Gastrocnemius medialis (tissue), 4 donors: ENCODE measurements around the gene AUTS2. TPM values are rescaled to one million over a fixed set of nuclear protein-coding genes. Genes with fewer than 3 reads are reported as not detected.

ENCODE experiments used
- ATAC-seq, 2 donors: fragments of 150-250 bp; one replicate each; pipeline ENCODE4 v1.9.1; 2016
- DNase-seq, 2 donors: peaks; one replicate each; pipeline ENCODE4 v3.0.0-alpha.2; 2019
- H3K27ac ChIP-seq, 4 donors: fragments of 200-600 bp; sonication (generic); 1 replicate in 1 of 4; 2 replicates in 3 of 4; pipeline ENCODE4 v1.5.1; 2016 to 2018; ENCODE audit warnings: mild to moderate bottlenecking in 2 of 4, moderate library complexity in 1 of 4
- H3K27me3 ChIP-seq, 3 donors: fragments of 200-600 bp; sonication (generic) in 2 of 3; 1 replicate in 1 of 3; 2 replicates in 2 of 3; pipeline versions ENCODE4 v1.5.1 to v1.6.0; 2016 to 2019; ENCODE audit warnings: mild to moderate bottlenecking in 1 of 3, moderate library complexity in 1 of 3
- H3K36me3 ChIP-seq, 2 donors: fragments of 200-600 bp; sonication (generic) in 1 of 2; one replicate each; pipeline ENCODE4 v1.5.1; 2017 to 2018
- H3K4me1 ChIP-seq, 2 donors: fragments of 200-600 bp; sonication (generic) in 1 of 2; one replicate each; pipeline ENCODE4 v1.5.1; 2016 to 2017; ENCODE audit warnings: mild to moderate bottlenecking in 2 of 2
- H3K4me3 ChIP-seq, 4 donors: fragments of 200-600 bp; sonication (generic) in 3 of 4; 1 replicate in 1 of 4; 2 replicates in 3 of 4; pipeline ENCODE4 v1.5.1; 2016 to 2019; ENCODE audit warnings: mild to moderate bottlenecking in 2 of 4
- H3K9me3 ChIP-seq, 3 donors: fragments of 200-600 bp; sonication (generic) in 2 of 3; 1 replicate in 1 of 3; 2 replicates in 2 of 3; pipeline ENCODE4 v1.5.1; 2016 to 2019
- POLR2A ChIP-seq, 2 donors: fragments of 450-650 bp; IDR thresholded peaks; one replicate each; pipeline ENCODE4 v1.6.1; 2017; ENCODE audit warnings: antibody characterized with exemption in 2 of 2, mild to moderate bottlenecking in 2 of 2, moderate library complexity in 2 of 2
- in situ Hi-C, 4 donors: fragments of 200-750 bp; cut with MboI; loops; one replicate each; pipeline versions ENCODE4 v1.15.0 to v1.8.0; 2017; ENCODE audit warnings: low sequenced_read_pairs in 4 of 4
- intact Hi-C: fragments of 100-400 bp; cut with DNase I; formaldehyde crosslinking; loops from one replicate; pipeline ENCODE4 v1.15.1; 2023; ENCODE audit warnings: low total_unique reads
- total RNA-seq, 4 donors: library from RNA; depleted of rRNA; stranded (reverse); fragments of >200 nt; gene quantifications; one replicate each; pipeline versions ENCODE4 v1.1.0 to v1.2.3, GENCODE V29; 2016
- TF ChIP-seq, protein P1 (sequence below), 5 experiments: fragments of 450-650 bp in 3 of 5; fragments of 200-600 bp in 2 of 5; sonication (generic) in 2 of 5; IDR thresholded peaks in 4 of 5; conservative IDR thresholded peaks in 1 of 5; 1 replicate in 4 of 5; 2 replicates in 1 of 5; pipeline ENCODE4 v1.5.1; 2016 to 2019; ENCODE audit warnings: antibody characterized with exemption in 5 of 5, mild to moderate bottlenecking in 3 of 5, moderate library complexity in 3 of 5

AUTS2 gene
- total RNA-seq, 4 donors from 2014 or later, result 2.5 to 16.2 (median 8.5) TPM

GRCh38 chr7:69839782-69840181 is 241.5 kb downstream of the AUTS2 start:
- intact Hi-C loops, result no loop called here
- H3K4me3 ChIP-seq, result no peak overlapping the region
- DNase-seq, result no peak
- in situ Hi-C loops, result no loop called here
- no peaks in the 10 kb centered on the region for H3K9me3 ChIP-seq
- H3K36me3 ChIP-seq, result no peaks in the 10 kb centered on the region
- TF ChIP-seq POLR2A (IDR thresholded peaks at IDR 0.05), result no peak
- TF ChIP-seq, protein P1, sequence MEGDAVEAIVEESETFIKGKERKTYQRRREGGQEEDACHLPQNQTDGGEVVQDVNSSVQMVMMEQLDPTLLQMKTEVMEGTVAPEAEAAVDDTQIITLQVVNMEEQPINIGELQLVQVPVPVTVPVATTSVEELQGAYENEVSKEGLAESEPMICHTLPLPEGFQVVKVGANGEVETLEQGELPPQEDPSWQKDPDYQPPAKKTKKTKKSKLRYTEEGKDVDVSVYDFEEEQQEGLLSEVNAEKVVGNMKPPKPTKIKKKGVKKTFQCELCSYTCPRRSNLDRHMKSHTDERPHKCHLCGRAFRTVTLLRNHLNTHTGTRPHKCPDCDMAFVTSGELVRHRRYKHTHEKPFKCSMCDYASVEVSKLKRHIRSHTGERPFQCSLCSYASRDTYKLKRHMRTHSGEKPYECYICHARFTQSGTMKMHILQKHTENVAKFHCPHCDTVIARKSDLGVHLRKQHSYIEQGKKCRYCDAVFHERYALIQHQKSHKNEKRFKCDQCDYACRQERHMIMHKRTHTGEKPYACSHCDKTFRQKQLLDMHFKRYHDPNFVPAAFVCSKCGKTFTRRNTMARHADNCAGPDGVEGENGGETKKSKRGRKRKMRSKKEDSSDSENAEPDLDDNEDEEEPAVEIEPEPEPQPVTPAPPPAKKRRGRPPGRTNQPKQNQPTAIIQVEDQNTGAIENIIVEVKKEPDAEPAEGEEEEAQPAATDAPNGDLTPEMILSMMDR (IDR thresholded peaks at IDR 0.05 in 4 of 5, conservative IDR thresholded peaks at IDR 0.05 in 1 of 5), result no peak
- no peak for ATAC-seq
- H3K4me1 ChIP-seq, result peaks cover 0 to 3% of the 10 kb centered on the region in 2 donors
- no peak overlapping the region for H3K27ac ChIP-seq
- H3K27me3 ChIP-seq, result no peaks in the 10 kb centered on the region

GRCh38 chr7:69840248-69840647 is 242.0 kb downstream of the AUTS2 start:
- intact Hi-C loops, result no loop called here
- in situ Hi-C loops, result no loop called here
- H3K9me3 ChIP-seq, result no peaks in the 10 kb centered on the region
- TF ChIP-seq, protein P1 (IDR thresholded peaks at IDR 0.05 in 4 of 5, conservative IDR thresholded peaks at IDR 0.05 in 1 of 5), result no peak
- no peak for TF ChIP-seq POLR2A (IDR thresholded peaks at IDR 0.05)
- no peak overlapping the region for H3K27ac ChIP-seq
- H3K4me3 ChIP-seq, result no peak overlapping the region
- no peaks in the 10 kb centered on the region for H3K36me3 ChIP-seq
- DNase-seq (no peak), ATAC-seq (no peak)
- peaks cover 0 to 3% of the 10 kb centered on the region in 2 donors for H3K4me1 ChIP-seq
- no peaks in the 10 kb centered on the region for H3K27me3 ChIP-seq

DNA sequence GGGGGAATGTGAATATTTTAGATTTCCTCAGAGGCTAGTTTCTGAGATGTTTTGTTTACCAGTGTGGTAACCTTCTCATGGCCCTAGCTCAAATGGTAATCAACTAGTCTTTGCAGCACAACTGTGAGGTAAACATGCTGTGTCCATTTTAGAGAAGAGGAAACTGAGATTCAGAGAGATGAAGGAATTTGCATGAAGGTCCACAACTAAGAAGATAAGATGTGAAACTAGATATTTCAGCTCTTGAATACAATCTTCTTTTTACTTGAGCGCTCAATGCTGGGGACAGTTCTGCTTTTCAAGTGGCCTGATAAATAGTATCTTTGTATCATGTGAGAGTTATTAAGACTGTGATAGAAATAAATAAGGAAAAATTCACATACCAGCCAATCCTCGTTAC is 245.4 kb downstream of the AUTS2 start:
- Histone ChIP-seq H3K36me3 (no peaks in the 10 kb centered on the region), H3K4me3 (no peak overlapping the region), H3K4me1 (peaks cover 0 to 9% of the 10 kb centered on the region in 2 donors), H3K27ac (no peak overlapping the region), H3K27me3 (no peaks in the 10 kb centered on the region), H3K9me3 (no peaks in the 10 kb centered on the region)
- no peak for TF ChIP-seq POLR2A (IDR thresholded peaks at IDR 0.05)
- no peak for ATAC-seq
- intact Hi-C loops (no loop called here), in situ Hi-C loops (no loop called here)
- DNase-seq, result no peak

GRCh38 chr7:69844264-69844868 is 246.1 kb downstream of the AUTS2 start:
- Histone ChIP-seq H3K27ac (no peak overlapping the region), H3K9me3 (no peaks in the 10 kb centered on the region), H3K27me3 (no peaks in the 10 kb centered on the region), H3K4me3 (no peak overlapping the region), H3K36me3 (no peaks in the 10 kb centered on the region), H3K4me1 (peaks cover 0 to 9% of the 10 kb centered on the region in 2 donors)
- TF ChIP-seq, protein P1 (IDR thresholded peaks at IDR 0.05 in 4 of 5, conservative IDR thresholded peaks at IDR 0.05 in 1 of 5), result no peak
- no peak for TF ChIP-seq POLR2A (IDR thresholded peaks at IDR 0.05)
- in situ Hi-C loops (no loop called here), intact Hi-C loops (no loop called here)
- no peak for ATAC-seq
- DNase-seq, result no peak

DNA sequence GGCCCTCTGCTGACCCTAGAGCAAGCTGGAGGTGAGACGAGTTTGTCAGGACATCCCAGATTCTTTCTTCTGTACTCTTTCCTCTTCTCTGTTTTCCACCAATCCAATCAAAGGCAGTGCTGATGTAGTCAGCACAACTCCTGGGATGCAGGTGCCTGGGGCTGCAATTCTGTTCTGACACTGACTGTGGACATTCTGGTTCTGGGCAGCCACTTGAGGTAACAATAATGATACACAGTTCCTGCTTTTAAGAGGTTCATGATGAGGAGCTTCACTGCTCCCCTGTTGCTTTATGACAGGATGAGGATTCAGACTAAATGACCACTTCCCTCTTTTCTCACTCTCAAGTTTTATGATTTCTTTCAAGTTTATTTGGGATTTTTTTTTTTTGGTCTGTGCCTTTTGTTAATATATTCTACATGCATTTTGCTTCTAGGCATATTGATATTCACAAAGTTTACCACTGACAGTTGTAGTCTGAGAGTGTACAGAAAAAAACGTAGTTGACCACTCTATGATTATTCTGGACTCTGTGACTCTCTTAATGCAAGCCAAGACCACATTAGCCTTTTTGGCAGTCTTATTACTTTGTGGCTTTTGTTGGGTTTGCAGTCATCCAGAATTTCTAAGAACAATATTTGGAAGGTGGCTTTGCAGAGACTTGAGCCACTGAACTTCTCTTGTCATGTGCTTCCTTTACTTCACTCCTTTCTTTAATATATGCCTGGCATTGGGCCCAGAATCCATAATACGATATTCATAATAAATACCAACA is 247.6 kb downstream of the AUTS2 start:
- Histone ChIP-seq H3K4me1 (peaks cover 0 to 9% of the 10 kb centered on the region in 2 donors), H3K4me3 (no peak overlapping the region), H3K36me3 (no peaks in the 10 kb centered on the region), H3K27me3 (no peaks in the 10 kb centered on the region), H3K27ac (no peak overlapping the region), H3K9me3 (no peaks in the 10 kb centered on the region)
- TF ChIP-seq POLR2A (IDR thresholded peaks at IDR 0.05), result no peak
- TF ChIP-seq, protein P1 (IDR thresholded peaks at IDR 0.05 in 4 of 5, conservative IDR thresholded peaks at IDR 0.05 in 1 of 5), result no peak
- in situ Hi-C loops, result no loop called here
- intact Hi-C loops, result loop anchor here (5.0 kb wide), 1 partner anchor 969 kb away; no protein-coding TSS in a partner anchor
- DNase-seq, result no peak
- ATAC-seq, result no peak
